Measurements from ENCODE around the gene OTULIN. TPM values are rescaled to one million over a fixed set of nuclear protein-coding genes. Genes with fewer than 3 reads are reported as not detected.
A peak's percentile ranks its signal among the peaks of the same experiment; 100 is the strongest.

The OTULIN gene
- total and polyA plus RNA-seq, 5 experiments from 2014 or later, result 15.7 to 77.0 (median 22.7) TPM

GRCh38 chr5:14700478-14701436 is 36.2 kb downstream of the OTULIN start:
- Mint-ChIP-seq H3K4me3 (peak overlapping the region in 4 of 10 donors; percentile 6 to 61 (median 16)), H3K27me3 (no peaks in the 10 kb centered on the region), H3K27ac (peak overlapping the region; percentile 65 to 100 (median 98)), H3K9me3 (no peaks in the 10 kb centered on the region), H3K36me3 (peaks cover 6 to 51% (median 22%) of the 10 kb centered on the region in 3 donors), H3K4me1 (peaks cover 43 to 72% (median 64%) of the 10 kb centered on the region in 4 donors)
- POLR2A ChIA-PET, result no interaction called here
- DNase-seq (no peak), ATAC-seq (peak in 1 of 2 donors; percentile 16)

DNA sequence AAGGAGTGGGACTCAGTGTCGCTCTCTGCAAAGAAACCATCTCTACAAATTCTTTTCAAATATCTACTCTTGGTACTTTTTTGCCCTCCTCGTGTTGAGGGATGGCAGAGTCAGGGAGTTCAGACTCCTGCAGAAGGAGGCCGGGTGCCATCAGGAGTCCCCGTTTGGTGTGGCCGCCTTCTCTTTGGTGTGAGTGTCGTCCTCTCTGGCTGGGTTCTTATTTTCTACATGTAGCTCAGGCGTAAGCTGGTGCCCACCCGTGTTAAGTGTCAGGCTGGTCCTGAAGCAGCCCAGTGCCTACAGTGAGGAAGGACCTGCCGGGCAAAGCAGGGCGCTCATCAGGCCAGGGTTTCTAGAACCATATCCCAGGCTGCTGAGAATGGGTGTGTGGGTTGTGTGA is 37.0 kb downstream of the OTULIN start:
- peak overlapping the region in 5 of 10 donors; percentile 6 to 70 (median 26) for H3K4me3 Mint-ChIP-seq
- no peak for ATAC-seq
- H3K36me3 Mint-ChIP-seq, result peaks cover 6 to 45% (median 17%) of the 10 kb centered on the region in 3 donors
- POLR2A ChIA-PET, result interaction anchor here (1.0 kb wide), 1 partner anchor 169 kb away, joined by 4 read pairs; no protein-coding TSS in a partner anchor
- no peaks in the 10 kb centered on the region for H3K27me3 Mint-ChIP-seq
- no peaks in the 10 kb centered on the region for H3K9me3 Mint-ChIP-seq
- peaks cover 40 to 73% (median 67%) of the 10 kb centered on the region in 4 donors for H3K4me1 Mint-ChIP-seq
- DNase-seq, result no peak
- peak overlapping the region; percentile 87 to 100 (median 99) for H3K27ac Mint-ChIP-seq

DNA sequence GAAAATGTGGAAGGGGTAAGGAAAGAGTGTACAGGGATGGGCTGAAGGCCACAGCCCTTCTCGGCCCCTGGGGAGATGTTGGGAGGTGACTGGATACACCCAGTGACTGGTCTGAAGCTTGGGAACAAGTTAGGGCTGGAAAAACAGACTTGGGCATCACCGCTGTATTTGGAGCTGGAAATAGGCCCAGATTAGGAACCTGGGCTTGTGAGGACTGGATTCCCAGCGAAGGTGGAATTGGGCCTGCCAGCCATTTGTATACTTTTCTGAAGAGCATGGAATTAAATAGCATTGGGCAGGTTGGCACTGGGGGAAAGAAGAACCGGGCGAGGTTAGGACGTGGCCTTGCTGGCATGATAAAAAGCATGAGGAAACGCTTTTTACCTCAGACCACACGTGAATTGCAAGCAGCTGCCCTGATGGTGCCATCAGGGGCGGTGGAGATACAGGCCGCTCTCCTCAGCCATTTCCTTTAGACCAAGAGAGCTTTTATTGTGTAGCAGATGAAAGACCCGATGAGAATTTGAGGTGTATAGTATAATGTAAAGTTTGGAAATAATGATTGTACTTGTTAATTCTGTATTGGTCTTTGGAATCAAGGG is 37.8 kb downstream of the OTULIN start:
- peak overlapping the region; percentile 87 to 100 (median 99) for H3K27ac Mint-ChIP-seq
- DNase-seq (no peak), ATAC-seq (no peak)
- POLR2A ChIA-PET, result interaction anchor here (0.7 to 1.2 kb wide), 5 partner anchors 12 to 168 kb away, joined by 3 to 4 read pairs (median 3); no protein-coding TSS in a partner anchor
- H3K9me3 Mint-ChIP-seq, result no peaks in the 10 kb centered on the region
- H3K27me3 Mint-ChIP-seq, result no peaks in the 10 kb centered on the region
- H3K4me3 Mint-ChIP-seq, result peak overlapping the region in 7 of 10 donors; percentile 14 to 70 (median 26)
- H3K4me1 Mint-ChIP-seq, result peaks cover 42 to 79% (median 75%) of the 10 kb centered on the region in 4 donors
- H3K36me3 Mint-ChIP-seq, result peaks cover 6 to 38% (median 12%) of the 10 kb centered on the region in 3 donors

DNA sequence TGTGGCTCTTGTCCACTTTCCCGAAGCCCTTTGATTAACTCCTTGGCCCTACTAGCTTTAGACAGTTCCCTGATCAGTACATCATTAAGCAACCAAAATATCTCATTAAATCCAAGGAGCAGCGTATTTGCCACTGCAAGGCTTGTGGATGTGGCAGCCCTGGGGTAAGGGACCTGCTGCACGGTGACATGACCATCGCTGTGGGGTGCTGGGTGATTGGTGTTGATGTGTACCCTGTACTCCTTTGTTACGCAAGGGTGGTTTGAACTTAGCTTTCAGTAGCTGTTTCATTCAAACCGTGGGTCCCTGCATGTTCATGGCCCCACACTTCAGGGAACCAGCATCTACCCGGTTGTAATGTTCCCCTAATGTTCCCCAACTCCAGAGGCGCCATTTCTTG is 41.0 kb downstream of the OTULIN start:
- Mint-ChIP-seq H3K4me3 (peak overlapping the region in 7 of 10 donors; percentile 10 to 89 (median 78)), H3K9me3 (no peaks in the 10 kb centered on the region), H3K36me3 (peaks cover 0 to 33% (median 20%) of the 10 kb centered on the region in 3 donors), H3K4me1 (peaks cover 46 to 93% (median 86%) of the 10 kb centered on the region in 4 donors), H3K27ac (peak overlapping the region; percentile 95 to 100 (median 100)), H3K27me3 (no peaks in the 10 kb centered on the region)
- POLR2A ChIA-PET, result interaction anchor here (0.6 to 4.0 kb wide), 7 partner anchors 11 to 1912 kb away, joined by 3 to 34 read pairs (median 9); partner anchors contain the start of gene ANKH
- DNase-seq, result no peak
- ATAC-seq, result no peak

DNA sequence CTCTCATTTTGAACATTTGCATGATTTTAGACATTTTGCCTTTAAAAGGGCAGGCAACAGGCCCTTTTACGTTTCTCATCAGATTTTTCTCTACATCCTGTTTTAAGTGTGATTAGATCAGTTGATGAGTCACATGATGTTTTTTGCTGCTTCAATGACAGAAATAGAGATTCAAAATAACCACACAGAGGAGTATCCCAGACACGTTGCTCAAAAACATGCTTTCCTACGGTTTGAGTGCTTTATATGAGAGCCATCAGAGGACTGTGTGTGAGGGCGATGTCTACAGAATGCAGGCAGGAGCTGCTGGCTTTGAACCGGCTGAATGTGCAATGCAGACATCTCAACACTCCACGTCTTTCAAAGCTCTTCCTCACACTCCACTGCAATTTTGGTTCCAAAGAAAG is 42.1 kb downstream of the OTULIN start:
- ATAC-seq (peak; percentile 95 to 96), DNase-seq (peak in 9 of 10 donors; percentile 29 to 84 (median 60))
- Mint-ChIP-seq H3K27me3 (no peaks in the 10 kb centered on the region), H3K9me3 (no peaks in the 10 kb centered on the region), H3K27ac (peak overlapping the region; percentile 95 to 100 (median 100)), H3K4me3 (peak overlapping the region; percentile 67 to 89 (median 84)), H3K4me1 (peaks cover 43 to 84% (median 78%) of the 10 kb centered on the region in 4 donors), H3K36me3 (peaks cover 2 to 43% (median 24%) of the 10 kb centered on the region in 3 donors)
- POLR2A ChIA-PET, result interaction anchor here (0.7 to 4.0 kb wide), 13 partner anchors 9 to 164 kb away, joined by 3 to 34 read pairs (median 8); partner anchors contain the start of gene ANKH

GRCh38 chr5:14707811-14708390 is 43.4 kb downstream of the OTULIN start:
- DNase-seq (peak in 3 of 10 donors; percentile 13 to 26 (median 23)), ATAC-seq (peak in 1 of 2 donors; percentile 45)
- peak overlapping the region in 9 of 10 donors; percentile 24 to 88 (median 55) for H3K4me3 Mint-ChIP-seq
- no peaks in the 10 kb centered on the region for H3K27me3 Mint-ChIP-seq
- peaks cover 45 to 78% (median 72%) of the 10 kb centered on the region in 4 donors for H3K4me1 Mint-ChIP-seq
- POLR2A ChIA-PET, result interaction anchor here (0.8 to 4.0 kb wide), 11 partner anchors 12 to 163 kb away, joined by 3 to 34 read pairs (median 6); partner anchors contain the start of gene ANKH
- H3K27ac Mint-ChIP-seq, result peak overlapping the region; percentile 95 to 100 (median 100)
- no peaks in the 10 kb centered on the region for H3K9me3 Mint-ChIP-seq
- H3K36me3 Mint-ChIP-seq, result peaks cover 4 to 54% (median 29%) of the 10 kb centered on the region in 3 donors

DNA sequence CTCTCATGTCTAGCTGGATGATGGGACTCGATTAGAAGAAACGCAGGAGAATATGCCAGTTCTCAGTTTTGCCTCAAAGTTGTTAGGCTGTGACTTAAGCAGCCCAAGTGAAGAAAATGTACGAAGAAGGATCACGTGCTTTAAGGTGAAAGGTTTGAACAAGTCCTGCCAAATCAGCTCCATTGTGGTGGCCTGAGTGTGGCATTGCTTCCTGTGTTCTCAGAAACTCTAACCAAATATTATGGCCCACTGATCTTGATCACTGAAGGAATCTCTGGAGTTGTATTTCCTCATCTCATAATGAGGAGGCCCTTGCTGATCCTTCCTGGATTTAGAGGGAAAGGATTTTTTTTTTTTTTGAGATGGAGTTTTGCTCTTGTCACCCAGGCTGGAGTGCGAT is 44.0 kb downstream of the OTULIN start:
- ATAC-seq (no peak), DNase-seq (no peak)
- no peaks in the 10 kb centered on the region for H3K27me3 Mint-ChIP-seq
- H3K27ac Mint-ChIP-seq, result peak overlapping the region; percentile 95 to 100 (median 100)
- peaks cover 4 to 56% (median 29%) of the 10 kb centered on the region in 3 donors for H3K36me3 Mint-ChIP-seq
- peaks cover 38 to 72% (median 66%) of the 10 kb centered on the region in 4 donors for H3K4me1 Mint-ChIP-seq
- H3K4me3 Mint-ChIP-seq, result peak overlapping the region in 8 of 10 donors; percentile 9 to 88 (median 60)
- POLR2A ChIA-PET, result interaction anchor here (0.8 to 4.0 kb wide), 13 partner anchors 12 to 162 kb away, joined by 3 to 34 read pairs (median 5); partner anchors contain the start of gene ANKH
- no peaks in the 10 kb centered on the region for H3K9me3 Mint-ChIP-seq

DNA sequence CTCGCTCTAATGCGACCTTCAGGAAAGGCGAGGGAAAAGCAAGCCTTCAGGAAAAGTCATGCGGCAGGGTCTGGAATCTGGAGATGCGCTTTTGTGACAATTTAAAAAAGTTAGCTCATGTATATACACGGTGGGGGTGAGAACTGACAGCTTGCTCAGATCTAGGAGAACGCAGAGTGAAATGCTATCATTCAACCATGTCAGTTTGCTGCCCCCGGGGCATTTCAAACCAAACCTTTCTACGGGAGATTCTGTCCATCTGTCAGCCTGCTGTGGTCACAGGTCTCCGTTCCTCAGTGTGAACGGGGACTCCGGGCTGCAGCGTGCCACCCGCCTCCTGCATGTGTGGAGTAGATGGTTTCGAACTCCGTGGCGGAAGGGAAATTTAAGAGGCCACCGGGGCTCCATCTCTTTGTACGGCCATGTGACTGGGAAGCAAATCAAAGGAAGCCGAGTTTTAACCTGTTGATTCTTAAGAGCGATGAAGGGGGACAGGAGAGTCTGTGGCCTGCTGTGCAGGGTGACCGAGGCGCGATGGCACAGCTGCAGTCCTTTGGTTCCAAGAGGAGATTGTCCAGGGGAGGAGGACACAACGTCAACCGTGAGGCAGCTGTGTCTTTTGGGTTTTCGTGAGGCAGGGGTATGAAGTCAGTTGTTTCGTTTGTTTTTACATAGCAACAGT is 45.9 kb downstream of the OTULIN start:
- Mint-ChIP-seq H3K27ac (peak overlapping the region in 9 of 10 donors; percentile 47 to 99 (median 84)), H3K27me3 (no peaks in the 10 kb centered on the region), H3K36me3 (peaks cover 4 to 68% (median 26%) of the 10 kb centered on the region in 3 donors), H3K4me3 (no peak overlapping the region), H3K9me3 (no peaks in the 10 kb centered on the region), H3K4me1 (peaks cover 35 to 58% (median 49%) of the 10 kb centered on the region in 4 donors)
- DNase-seq (no peak), ATAC-seq (no peak)
- POLR2A ChIA-PET, result no interaction called here

DNA sequence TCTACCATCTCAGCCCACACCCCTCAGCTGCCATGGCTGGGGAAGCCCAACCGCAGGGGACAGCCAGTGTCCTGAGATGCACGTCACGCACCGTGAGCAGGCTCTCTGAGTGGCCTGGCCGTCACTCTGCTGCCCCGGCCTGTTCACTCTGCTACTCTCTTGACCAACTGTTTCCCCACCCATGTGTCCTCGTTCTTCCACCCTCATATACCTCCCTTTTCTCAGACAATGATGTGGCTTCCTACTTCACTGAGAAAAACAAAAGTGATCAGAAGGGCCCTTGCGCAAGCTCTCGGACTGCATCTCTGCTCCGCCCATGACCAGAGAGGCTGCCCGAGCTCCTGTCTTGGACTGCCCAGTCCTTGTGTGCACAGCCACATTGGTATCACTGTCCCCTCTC is 47.6 kb downstream of the OTULIN start:
- no peak for DNase-seq
- Mint-ChIP-seq H3K36me3 (peaks cover 4 to 79% (median 31%) of the 10 kb centered on the region in 3 donors), H3K27me3 (no peaks in the 10 kb centered on the region), H3K9me3 (no peaks in the 10 kb centered on the region), H3K27ac (peak overlapping the region; percentile 71 to 99 (median 88)), H3K4me1 (peaks cover 28 to 43% (median 32%) of the 10 kb centered on the region in 4 donors), H3K4me3 (no peak overlapping the region)
- no peak for ATAC-seq
- POLR2A ChIA-PET, result interaction anchor here (1.0 to 1.1 kb wide), 2 partner anchors 8 to 158 kb away, joined by 3 read pairs; no protein-coding TSS in a partner anchor

GRCh38 chr5:14712666-14713065 is 48.1 kb downstream of the OTULIN start:
- DNase-seq, result no peak
- POLR2A ChIA-PET, result interaction anchor here (1.1 kb wide), 1 partner anchor 8 kb away, joined by 3 read pairs; no protein-coding TSS in a partner anchor
- H3K4me1 Mint-ChIP-seq, result peaks cover 24 to 40% (median 30%) of the 10 kb centered on the region in 4 donors

More at GRCh38 chr5:14712666-14713065, 48.1 kb downstream of the OTULIN start:
- H3K4me3 Mint-ChIP-seq, result peak overlapping the region in 1 of 10 donors; percentile 12
- H3K9me3 Mint-ChIP-seq, result no peaks in the 10 kb centered on the region
- no peak for ATAC-seq
- H3K27me3 Mint-ChIP-seq, result no peaks in the 10 kb centered on the region
- H3K27ac Mint-ChIP-seq, result peak overlapping the region; percentile 36 to 99 (median 84)
- peaks cover 4 to 84% (median 31%) of the 10 kb centered on the region in 3 donors for H3K36me3 Mint-ChIP-seq
